Stomach (tissue), 9 donors: ENCODE results near the gene PANK4. TPM values are rescaled to one million over a fixed set of nuclear protein-coding genes. Genes with fewer than 3 reads are reported as not detected.
A peak's percentile ranks its signal among the peaks of the same experiment; 100 is the strongest.

Source experiments
- DNase-seq, 2 donors: peaks; one replicate each; pipeline versions ENCODE4 v3.0.0 to v3.0.0-alpha.2; 2013 to 2019
- H3K27ac ChIP-seq, 5 donors: fragments of 200-600 bp in 4 of 5; sonication (generic) in 4 of 5; one replicate each; pipeline ENCODE4 v1.5.1; 2013 to 2019; ENCODE audit warnings: mild to moderate bottlenecking in 1 of 5, moderate library complexity in 1 of 5
- H3K27me3 ChIP-seq, 3 donors: fragments of 200-600 bp; sonication (generic); one replicate each; pipeline ENCODE4 v1.5.1; 2017 to 2019; ENCODE audit warnings: mixed run types in 1 of 3
- H3K36me3 ChIP-seq, 4 donors: fragments of 200-600 bp; sonication (generic); 1 replicate in 3 of 4; 2 replicates in 1 of 4; pipeline ENCODE4 v1.5.1; 2016 to 2019
- H3K4me1 ChIP-seq, 4 donors: fragments of 200-600 bp; sonication (generic); one replicate each; pipeline ENCODE4 v1.5.1; 2016 to 2019
- H3K4me3 ChIP-seq, 4 donors: fragments of 200-600 bp; sonication (generic) in 3 of 4; one replicate each; pipeline ENCODE4 v1.5.1; 2016 to 2019; ENCODE audit warnings: mild to moderate bottlenecking in 1 of 4
- H3K9me3 ChIP-seq, 4 donors: fragments of 200-600 bp; sonication (generic); one replicate each; pipeline ENCODE4 v1.5.1; 2016 to 2019
- EP300 ChIP-seq: sonication (generic); formaldehyde crosslinking; IDR thresholded peaks from one replicate; pipeline ENCODE4 v1.6.1; 2017; ENCODE audit warnings: antibody characterized with exemption
- POLR2A ChIP-seq, 4 donors: fragments of 450-650 bp; IDR thresholded peaks; one replicate each; pipeline ENCODE4 v1.6.1; 2016; ENCODE audit warnings: antibody characterized with exemption in 4 of 4, control low read depth in 2 of 4, mild to moderate bottlenecking in 1 of 4, moderate library complexity in 1 of 4
- POLR2AphosphoS5 ChIP-seq, 3 donors: sonication (generic); formaldehyde crosslinking; IDR thresholded peaks; one replicate each; pipeline ENCODE4 v1.6.1; 2016; ENCODE audit warnings: antibody characterized with exemption in 3 of 3
- WGBS, 5 donors: extraction: QIAGEN DNeasy Blood & Tissue Kit in 3 of 5; methylation state at CpG; one replicate each; pipeline versions ENCODE4 v1.1.5 to v1.1.7; 2013 to 2018; 5-methylcytosine and 5-hydroxymethylcytosine counted together
- intact Hi-C: fragments of 100-400 bp; cut with DNase I; formaldehyde crosslinking; loops from one replicate; pipeline ENCODE4 v1.15.1; 2023; ENCODE audit warnings: low total_unique reads
- polyA plus RNA-seq, 3 donors: library from polyadenylated mRNA; stranded (reverse); fragments of 200-250 nt; gene quantifications; one replicate each; pipeline ENCODE4 v1.2.3, GENCODE V29; 2013
- total RNA-seq, 5 donors: library from RNA; depleted of rRNA; stranded (reverse); fragments of >200 nt; gene quantifications; one replicate each; pipeline versions ENCODE4 v1.1.0 to v1.2.3, GENCODE V29; 2014 to 2016
- TF ChIP-seq, protein P1 (sequence below), 7 experiments: fragments of 450-650 bp in 4 of 7; fragments of 200-600 bp in 3 of 7; sonication (generic) in 3 of 7; IDR thresholded peaks; one replicate each; pipeline ENCODE4 v1.5.1; 2016 to 2019; ENCODE audit warnings: antibody characterized with exemption in 7 of 7, control low read depth in 2 of 7, mild to moderate bottlenecking in 1 of 7
- donor health status: healthy with polysubstance abuse.
- donor health status: Bipolar disorder and iron deficiency.
- donor health status: healthy.

Gene PANK4
- total and polyA plus RNA-seq, 8 donors = 6.4 to 86.0 (median 19.5) TPM

DNA sequence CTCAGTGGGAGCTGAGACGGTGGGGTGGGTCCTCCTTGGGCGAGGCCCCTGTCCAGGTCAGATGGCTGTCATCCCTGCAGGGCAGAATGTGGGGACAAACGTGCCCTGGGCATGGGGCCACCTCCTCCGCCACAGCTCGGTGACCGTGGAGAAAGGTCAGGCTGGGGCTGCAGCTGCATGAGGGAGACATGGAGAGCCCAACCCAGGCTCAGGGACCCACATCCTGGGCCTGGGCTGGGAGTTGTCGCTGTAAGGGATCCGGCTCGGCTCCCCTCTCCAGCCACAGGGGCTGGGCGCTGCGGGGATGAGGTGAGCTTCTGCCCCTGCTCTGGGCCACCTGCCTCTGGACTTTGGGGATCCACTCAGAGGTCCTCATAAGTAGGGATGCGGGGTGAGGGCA lies 50.8 kb downstream of the PANK4 start:
- Histone ChIP-seq H3K4me3 (no peak overlapping the region), H3K27me3 (peaks cover 0 to 71% (median 0%) of the 10 kb centered on the region in 3 donors), H3K4me1 (peaks cover 0 to 16% (median 5%) of the 10 kb centered on the region in 4 donors), H3K9me3 (no peaks in the 10 kb centered on the region), H3K36me3 (no peaks in the 10 kb centered on the region), H3K27ac (no peak overlapping the region)
- TF ChIP-seq POLR2AphosphoS5 (IDR thresholded peaks at IDR 0.05) (no peak), EP300 (no peak)
- TF ChIP-seq, protein P1, sequence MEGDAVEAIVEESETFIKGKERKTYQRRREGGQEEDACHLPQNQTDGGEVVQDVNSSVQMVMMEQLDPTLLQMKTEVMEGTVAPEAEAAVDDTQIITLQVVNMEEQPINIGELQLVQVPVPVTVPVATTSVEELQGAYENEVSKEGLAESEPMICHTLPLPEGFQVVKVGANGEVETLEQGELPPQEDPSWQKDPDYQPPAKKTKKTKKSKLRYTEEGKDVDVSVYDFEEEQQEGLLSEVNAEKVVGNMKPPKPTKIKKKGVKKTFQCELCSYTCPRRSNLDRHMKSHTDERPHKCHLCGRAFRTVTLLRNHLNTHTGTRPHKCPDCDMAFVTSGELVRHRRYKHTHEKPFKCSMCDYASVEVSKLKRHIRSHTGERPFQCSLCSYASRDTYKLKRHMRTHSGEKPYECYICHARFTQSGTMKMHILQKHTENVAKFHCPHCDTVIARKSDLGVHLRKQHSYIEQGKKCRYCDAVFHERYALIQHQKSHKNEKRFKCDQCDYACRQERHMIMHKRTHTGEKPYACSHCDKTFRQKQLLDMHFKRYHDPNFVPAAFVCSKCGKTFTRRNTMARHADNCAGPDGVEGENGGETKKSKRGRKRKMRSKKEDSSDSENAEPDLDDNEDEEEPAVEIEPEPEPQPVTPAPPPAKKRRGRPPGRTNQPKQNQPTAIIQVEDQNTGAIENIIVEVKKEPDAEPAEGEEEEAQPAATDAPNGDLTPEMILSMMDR (IDR thresholded peaks at IDR 0.05) = no peak
- no peak for DNase-seq
- intact Hi-C loops = no loop called here
- 36 to 92% (median 79%) methylated on average over 5 to 12 of the region's 12 CpGs for WGBS, 5 donors

- Histone ChIP-seq H3K27me3 (peaks cover 0 to 77% (median 0%) of the 10 kb centered on the region in 3 donors), H3K9me3 (no peaks in the 10 kb centered on the region)
- WGBS, 5 donors = 45 to 55% (median 52%) methylated on average over 3 to 13 of the region's 13 CpGs
Observed at GRCh38 chr1:2474933-2475371, 51.4 kb downstream of the PANK4 start.

DNA sequence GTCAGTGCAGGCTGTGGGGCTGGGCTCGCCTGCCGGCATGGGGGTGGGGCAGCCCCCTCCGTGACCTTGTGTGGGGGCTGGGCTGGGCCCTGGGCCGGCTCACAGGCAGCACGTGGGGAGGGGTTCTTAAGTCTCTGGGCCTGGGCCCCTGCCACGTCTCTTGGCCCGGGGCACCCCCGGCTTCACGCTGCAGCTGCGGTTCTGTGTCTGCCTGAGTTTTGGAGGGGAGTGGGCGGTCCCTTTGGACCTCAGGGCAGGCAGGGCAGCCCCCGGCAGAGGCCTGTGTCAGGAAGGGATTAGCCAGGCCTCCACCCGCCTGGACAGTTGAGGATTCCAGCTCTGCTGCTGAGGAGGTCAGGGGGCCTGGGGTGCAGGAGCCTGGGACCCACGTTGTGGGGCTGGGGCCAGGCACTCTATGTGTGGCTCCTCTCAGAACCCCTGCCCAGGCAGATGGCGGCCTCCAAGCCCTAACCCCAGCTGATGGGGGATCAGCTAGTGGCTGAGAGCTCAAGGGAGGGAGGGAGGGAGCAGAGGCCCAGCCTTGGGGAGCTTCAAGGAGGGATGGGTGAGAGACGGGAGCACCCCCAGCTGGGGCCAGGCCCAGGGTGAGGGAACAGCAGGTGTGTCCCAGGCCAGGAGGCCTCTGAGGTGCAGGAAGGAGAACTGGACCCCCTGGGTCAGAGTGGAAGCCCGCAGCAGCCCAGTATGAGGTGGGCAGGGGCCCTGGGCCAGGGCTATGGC lies 52.1 kb downstream of the PANK4 start:
- 49 to 88% (median 66%) methylated on average over 2 to 17 of the region's 17 CpGs for WGBS, 5 donors
- DNase-seq = peak in 1 of 2 donors; percentile 32
- Histone ChIP-seq H3K27me3 (peaks cover 0 to 84% (median 4%) of the 10 kb centered on the region in 3 donors), H3K27ac (no peak overlapping the region), H3K4me3 (no peak overlapping the region), H3K9me3 (no peaks in the 10 kb centered on the region), H3K4me1 (peaks cover 0 to 11% (median 2%) of the 10 kb centered on the region in 4 donors), H3K36me3 (no peaks in the 10 kb centered on the region)
- TF ChIP-seq POLR2A (IDR thresholded peaks at IDR 0.05) (no peak), POLR2AphosphoS5 (IDR thresholded peaks at IDR 0.05) (no peak), EP300 (no peak)
- TF ChIP-seq, protein P1 (IDR thresholded peaks at IDR 0.05) = no peak
- intact Hi-C loops = no loop called here

More at GRCh38 chr1:2474933-2475371, 51.4 kb downstream of the PANK4 start:
- no peak overlapping the region for H3K4me3 ChIP-seq
- peaks cover 0 to 11% (median 2%) of the 10 kb centered on the region in 4 donors for H3K4me1 ChIP-seq
- DNase-seq = peak; percentile 26 to 59
- intact Hi-C loops = no loop called here
- no peak overlapping the region for H3K27ac ChIP-seq
- TF ChIP-seq POLR2A (IDR thresholded peaks at IDR 0.05) (no peak), EP300 (no peak), POLR2AphosphoS5 (IDR thresholded peaks at IDR 0.05) (no peak)
- TF ChIP-seq, protein P1 (IDR thresholded peaks at IDR 0.05) = no peak
- H3K36me3 ChIP-seq = no peaks in the 10 kb centered on the region

DNA sequence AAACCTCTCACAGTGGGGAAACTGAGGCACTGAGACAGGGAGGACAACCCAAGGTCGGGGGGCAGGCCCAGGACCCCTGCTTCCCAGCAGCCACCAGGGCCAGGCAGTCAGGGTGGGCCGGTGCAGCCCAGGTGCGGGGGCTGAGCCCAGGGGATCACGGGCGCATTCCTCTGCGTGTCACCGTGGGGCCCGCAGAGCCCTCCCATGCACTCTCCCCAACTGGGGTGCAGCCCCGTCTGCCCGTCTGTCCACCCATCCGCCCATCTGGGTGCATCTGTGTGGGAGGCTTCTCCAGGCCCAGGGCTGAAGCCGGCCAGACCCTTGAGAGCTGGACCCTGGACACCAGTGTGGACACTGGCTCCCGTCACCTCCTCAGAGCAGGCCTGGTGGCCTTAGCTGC lies 53.2 kb downstream of the PANK4 start:
- Histone ChIP-seq H3K27me3 (peaks cover 0 to 94% (median 12%) of the 10 kb centered on the region in 3 donors), H3K4me3 (no peak overlapping the region)
- WGBS, 5 donors = 80 to 92% (median 90%) methylated on average over 2 to 13 of the region's 13 CpGs

More for the DNA sequence above, 53.2 kb downstream of the PANK4 start:
- no peak for DNase-seq
- no peaks in the 10 kb centered on the region for H3K36me3 ChIP-seq
- no peak for TF ChIP-seq POLR2AphosphoS5 (IDR thresholded peaks at IDR 0.05)
- TF ChIP-seq EP300 = no peak
- no peak for TF ChIP-seq POLR2A (IDR thresholded peaks at IDR 0.05)
- TF ChIP-seq, protein P1 (IDR thresholded peaks at IDR 0.05) = no peak
- intact Hi-C loops = no loop called here
- no peak overlapping the region for H3K27ac ChIP-seq
- H3K4me1 ChIP-seq = peaks cover 0 to 9% (median 2%) of the 10 kb centered on the region in 4 donors
- no peaks in the 10 kb centered on the region for H3K9me3 ChIP-seq
